Stimulated activated naive B cell treated with anti-CD40 and anti-IgM and Interleukin-4, amounts not matched to agents 10 μg/mL and 1 μg/mL and 100 μg/mL, for 72 hours (primary cell): ENCODE measurements around the gene ALG6.

ENCODE experiments used
- ATAC-seq, 2 donors: fragments of 150-1000 bp; cut with Tn5 transposase; replicated peaks; 2 replicates each; pipeline ENCODE4 v1.10.0; 2021; ENCODE audit warnings: moderate library complexity in 1 of 2
- DNase-seq: peaks from one replicate; pipeline ENCODE4 v3.0.0; 2021
- H3K27ac Mint-ChIP-seq: one replicate; pipeline ENCODE4 v1.8.0; 2022; ENCODE audit warnings: mild to moderate bottlenecking, mixed read lengths
- H3K27me3 Mint-ChIP-seq, 2 donors: one replicate each; pipeline ENCODE4 v1.8.0; 2022; ENCODE audit warnings: mixed read lengths in 2 of 2
- H3K36me3 Mint-ChIP-seq, 2 donors: one replicate each; pipeline ENCODE4 v1.8.0; 2022; ENCODE audit warnings: mixed read lengths in 2 of 2, mild to moderate bottlenecking in 1 of 2
- H3K4me1 Mint-ChIP-seq, 2 donors: one replicate each; pipeline ENCODE4 v1.8.0; 2022; ENCODE audit warnings: mixed read lengths in 2 of 2, mild to moderate bottlenecking in 1 of 2
- H3K4me3 Mint-ChIP-seq, 2 donors: one replicate each; pipeline ENCODE4 v1.8.0; 2022; ENCODE audit warnings: mild to moderate bottlenecking in 2 of 2, mixed read lengths in 2 of 2, moderate library complexity in 1 of 2
- H3K9me3 Mint-ChIP-seq, 2 donors: one replicate each; pipeline ENCODE4 v1.8.0; 2022; ENCODE audit warnings: mixed read lengths in 2 of 2, mild to moderate bottlenecking in 1 of 2

The ALG6 gene

DNA sequence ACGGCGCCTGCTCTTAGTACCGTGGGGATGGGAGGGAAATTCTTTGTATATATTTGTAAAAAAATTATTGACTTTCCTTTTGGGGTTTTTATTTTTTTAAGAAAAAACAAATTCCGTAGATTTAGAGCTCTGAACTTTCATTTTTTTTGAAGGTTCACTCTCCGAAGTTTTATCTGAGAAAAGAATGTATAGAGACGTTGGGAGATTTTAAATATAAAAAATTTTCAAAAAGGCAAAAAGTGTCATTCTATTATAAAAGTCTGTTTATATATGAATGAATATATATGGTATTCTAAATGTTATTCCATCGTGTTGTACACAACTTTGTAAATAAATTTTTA is 42.7 kb upstream of the ALG6 start:
- Mint-ChIP-seq H3K4me3 (peak overlapping the region; percentile 79 to 83), H3K4me1 (peaks cover 21 to 46% of the 10 kb centered on the region in 2 donors), H3K36me3 (peaks cover 18 to 24% of the 10 kb centered on the region in 2 donors), H3K27ac (peak overlapping the region; percentile 93), H3K27me3 (peaks cover 53 to 67% of the 10 kb centered on the region in 2 donors), H3K9me3 (peaks cover 7 to 17% of the 10 kb centered on the region in 2 donors)
- no peak for ATAC-seq
- no peak for DNase-seq

DNA sequence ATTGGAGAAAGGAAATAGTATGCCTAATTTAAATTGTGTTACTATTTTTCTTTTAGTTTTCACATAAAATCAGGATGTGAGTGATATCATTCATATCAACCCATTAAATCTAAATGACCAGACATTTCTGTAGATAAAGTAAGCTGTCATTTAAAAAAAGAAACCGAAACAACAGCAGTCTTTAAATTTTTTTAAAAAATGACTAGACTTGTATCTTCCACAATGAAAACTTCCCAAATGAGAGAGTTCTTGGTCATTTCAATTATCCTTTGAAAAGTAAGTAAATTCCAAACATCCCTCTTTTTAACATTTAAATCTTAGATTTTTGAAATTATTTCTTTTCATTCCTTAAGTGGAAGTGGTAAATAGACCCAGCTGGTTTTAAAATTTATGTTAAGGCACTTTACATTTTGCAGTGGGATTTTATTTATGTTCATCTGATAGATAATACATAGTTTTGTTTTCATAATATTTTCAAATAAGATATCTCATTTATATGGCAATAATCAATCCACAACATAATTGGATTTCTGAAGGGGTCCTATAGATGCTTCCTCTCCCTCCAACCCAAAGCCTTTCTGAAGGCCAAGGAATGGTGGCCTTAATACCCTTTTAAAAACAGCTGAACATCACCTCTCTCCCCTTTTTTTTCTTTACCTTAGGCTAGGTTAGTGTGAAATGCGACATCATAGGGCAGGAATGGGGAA is 42.0 kb upstream of the ALG6 start:
- peaks cover 23 to 49% of the 10 kb centered on the region in 2 donors for H3K4me1 Mint-ChIP-seq
- no peak for ATAC-seq
- no peak for DNase-seq
- peaks cover 20 to 26% of the 10 kb centered on the region in 2 donors for H3K36me3 Mint-ChIP-seq
- H3K9me3 Mint-ChIP-seq: peaks cover 7 to 17% of the 10 kb centered on the region in 2 donors
- no peak overlapping the region for H3K4me3 Mint-ChIP-seq
- peak overlapping the region; percentile 62 for H3K27ac Mint-ChIP-seq
- peaks cover 54 to 67% of the 10 kb centered on the region in 2 donors for H3K27me3 Mint-ChIP-seq

DNA sequence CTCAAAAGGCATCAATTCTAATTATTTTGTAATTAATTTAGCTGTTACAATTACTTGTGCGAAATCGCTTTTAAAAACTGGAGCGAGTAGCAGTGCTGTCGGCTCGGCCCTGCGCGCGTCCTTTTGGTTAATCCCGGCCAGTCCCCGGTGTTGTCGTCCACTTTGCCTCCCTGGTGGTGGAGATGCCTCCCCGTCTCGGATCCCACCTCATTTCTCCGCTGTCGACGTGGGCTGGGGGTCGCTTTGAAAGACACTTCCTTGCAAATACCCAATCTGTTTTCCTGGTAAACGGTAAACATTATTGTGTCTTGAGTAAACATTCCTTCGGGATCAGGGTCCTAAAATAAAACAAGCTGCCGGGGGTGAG is 41.3 kb upstream of the ALG6 start:
- peak overlapping the region; percentile 87 for H3K27ac Mint-ChIP-seq
- peaks cover 7 to 15% of the 10 kb centered on the region in 2 donors for H3K9me3 Mint-ChIP-seq
- DNase-seq: no peak
- no peak for ATAC-seq
- H3K27me3 Mint-ChIP-seq: peaks cover 57 to 67% of the 10 kb centered on the region in 2 donors
- no peak overlapping the region for H3K4me3 Mint-ChIP-seq
- H3K36me3 Mint-ChIP-seq: peaks cover 22 to 30% of the 10 kb centered on the region in 2 donors
- H3K4me1 Mint-ChIP-seq: peaks cover 25 to 49% of the 10 kb centered on the region in 2 donors

DNA sequence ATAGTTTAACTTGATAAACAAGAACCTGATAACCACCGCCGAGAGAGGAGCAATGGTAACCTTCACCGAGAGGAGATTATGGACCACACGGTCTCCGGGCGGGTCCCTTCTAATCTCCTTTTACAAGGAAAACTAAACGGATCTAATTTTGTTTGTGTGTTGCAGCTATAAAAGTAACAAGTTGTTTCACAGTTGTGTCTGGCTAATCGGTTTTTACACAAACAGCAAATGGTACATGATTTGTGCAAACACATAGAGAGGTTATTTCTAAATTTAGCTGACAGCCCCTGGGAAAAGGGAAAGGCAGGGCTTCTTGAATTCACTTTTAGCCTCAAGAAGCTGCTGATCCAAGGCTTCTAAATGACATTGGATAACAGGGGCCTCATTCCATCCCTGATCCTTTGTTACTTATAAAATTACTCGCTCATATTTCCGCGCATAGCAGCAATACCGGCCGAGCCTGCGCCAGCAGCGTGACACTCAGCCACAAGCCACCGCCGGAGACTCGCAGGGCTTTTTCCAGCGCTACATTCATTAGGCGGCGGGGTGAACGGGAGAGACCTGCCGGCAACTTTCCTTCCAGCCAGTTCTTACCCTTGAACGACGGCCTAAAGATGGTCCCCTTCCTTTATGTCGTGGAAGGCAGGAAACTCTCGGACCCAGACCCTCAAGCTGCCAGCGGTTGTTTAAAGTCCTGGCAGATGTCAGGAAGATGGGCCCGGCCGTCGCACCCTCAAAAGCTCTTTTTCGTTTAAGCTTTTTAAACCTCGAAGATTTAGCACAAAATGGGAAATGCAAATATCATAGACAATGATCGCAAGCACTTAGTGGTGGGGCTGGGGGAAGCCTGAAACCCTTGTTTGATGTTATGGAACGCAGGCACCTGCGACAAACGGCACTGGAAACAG is 40.7 kb upstream of the ALG6 start:
- DNase-seq: no peak
- Mint-ChIP-seq H3K27ac (peak overlapping the region; percentile 87), H3K4me3 (no peak overlapping the region)

DNA sequence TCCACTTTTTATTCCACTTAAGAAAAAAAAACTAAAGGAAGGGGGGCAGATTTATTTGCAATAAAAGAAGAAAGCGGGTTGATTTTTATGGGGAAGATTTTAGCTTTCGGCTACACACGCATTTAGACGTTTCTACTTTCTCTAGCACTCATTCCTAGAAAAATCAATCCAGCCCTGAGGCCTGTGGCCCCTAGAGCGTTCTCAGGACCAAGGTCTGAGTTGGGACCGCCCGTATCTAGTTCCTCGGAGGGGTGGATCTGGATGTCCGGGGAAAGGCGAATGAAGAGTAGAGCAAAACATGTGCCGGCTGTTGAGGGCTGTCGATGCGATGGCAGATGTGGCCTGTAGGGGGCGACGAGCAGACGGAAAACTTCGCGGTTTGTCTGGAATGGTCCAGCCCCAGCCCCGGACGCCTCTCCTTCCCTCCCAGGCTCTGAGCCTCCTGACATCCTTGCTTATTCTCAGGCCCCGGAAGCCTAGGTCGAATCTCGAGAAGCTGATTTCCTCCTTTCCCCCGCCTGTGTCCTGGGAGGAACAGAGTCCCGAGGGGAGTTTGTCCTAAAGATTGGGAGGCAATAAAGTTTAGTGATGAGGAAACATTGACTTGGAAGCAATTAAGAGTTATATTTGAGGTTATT is 39.9 kb upstream of the ALG6 start:
- ATAC-seq (peak in 1 of 2 donors; percentile 53), DNase-seq (no peak)
- Mint-ChIP-seq H3K4me3 (peak overlapping the region; percentile 56 to 60), H3K36me3 (peaks cover 16 to 22% of the 10 kb centered on the region in 2 donors), H3K27me3 (peaks cover 56 to 65% of the 10 kb centered on the region in 2 donors), H3K4me1 (peaks cover 17 to 40% of the 10 kb centered on the region in 2 donors), H3K9me3 (peaks cover 7 to 12% of the 10 kb centered on the region in 2 donors), H3K27ac (peak overlapping the region; percentile 92)

More for the DNA sequence above, 40.7 kb upstream of the ALG6 start:
- peaks cover 19 to 42% of the 10 kb centered on the region in 2 donors for H3K4me1 Mint-ChIP-seq
- H3K36me3 Mint-ChIP-seq: peaks cover 16 to 24% of the 10 kb centered on the region in 2 donors
- H3K27me3 Mint-ChIP-seq: peaks cover 52 to 64% of the 10 kb centered on the region in 2 donors
- ATAC-seq: no peak
- peaks cover 7 to 12% of the 10 kb centered on the region in 2 donors for H3K9me3 Mint-ChIP-seq

DNA sequence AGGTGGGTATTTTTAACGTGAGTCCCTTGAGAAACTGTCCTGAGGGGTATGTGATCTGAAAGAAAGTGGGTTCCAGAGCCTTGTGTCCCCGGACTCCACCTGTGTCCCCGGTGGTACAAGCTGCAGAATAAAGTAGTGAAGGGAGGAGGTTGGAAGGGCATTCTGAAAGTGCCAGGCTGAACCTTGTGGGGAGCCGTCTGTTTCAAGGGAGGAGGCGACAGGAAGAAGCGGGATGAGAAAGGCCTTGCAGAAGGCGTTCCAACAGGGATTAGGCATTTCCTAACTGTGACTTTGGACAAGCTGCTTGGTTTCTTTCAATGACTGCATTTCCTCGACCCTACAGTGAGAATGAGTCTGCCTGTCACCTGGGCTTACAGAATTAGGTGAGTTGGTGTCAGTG is 39.3 kb upstream of the ALG6 start:
- peak overlapping the region; percentile 92 for H3K27ac Mint-ChIP-seq
- H3K4me3 Mint-ChIP-seq: peak overlapping the region in 1 of 2 donors; percentile 39

DNA sequence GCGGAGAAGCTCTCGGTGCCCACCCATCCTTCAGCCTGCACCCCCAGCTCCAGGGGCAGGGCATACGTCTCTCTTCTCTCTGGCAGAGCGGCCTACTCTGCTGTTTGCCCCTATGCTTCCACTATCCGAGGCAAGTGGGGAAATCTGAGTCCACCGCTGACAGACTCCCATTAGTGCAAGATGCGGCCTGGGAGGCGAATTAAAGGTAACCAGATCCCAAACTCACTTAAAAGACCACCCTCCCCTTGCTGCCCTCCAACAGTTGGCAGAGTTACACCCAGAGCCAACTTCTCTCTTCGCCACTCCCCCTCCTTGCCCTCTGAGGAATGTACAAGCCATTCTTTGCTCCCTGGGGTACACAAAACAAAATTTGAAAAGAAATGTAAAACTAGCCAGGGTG is 38.6 kb upstream of the ALG6 start:
- Mint-ChIP-seq H3K27me3 (peaks cover 64 to 76% of the 10 kb centered on the region in 2 donors), H3K9me3 (peaks cover 7 to 12% of the 10 kb centered on the region in 2 donors), H3K4me1 (peaks cover 15 to 40% of the 10 kb centered on the region in 2 donors), H3K27ac (peak overlapping the region; percentile 6), H3K36me3 (peaks cover 16 to 22% of the 10 kb centered on the region in 2 donors), H3K4me3 (no peak overlapping the region)
- no peak for DNase-seq
- no peak for ATAC-seq

More for the DNA sequence above, 39.3 kb upstream of the ALG6 start:
- Mint-ChIP-seq H3K27me3 (peaks cover 59 to 69% of the 10 kb centered on the region in 2 donors), H3K36me3 (peaks cover 16 to 22% of the 10 kb centered on the region in 2 donors), H3K9me3 (peaks cover 7 to 12% of the 10 kb centered on the region in 2 donors), H3K4me1 (peaks cover 17 to 40% of the 10 kb centered on the region in 2 donors)
- DNase-seq (no peak), ATAC-seq (no peak)

DNA sequence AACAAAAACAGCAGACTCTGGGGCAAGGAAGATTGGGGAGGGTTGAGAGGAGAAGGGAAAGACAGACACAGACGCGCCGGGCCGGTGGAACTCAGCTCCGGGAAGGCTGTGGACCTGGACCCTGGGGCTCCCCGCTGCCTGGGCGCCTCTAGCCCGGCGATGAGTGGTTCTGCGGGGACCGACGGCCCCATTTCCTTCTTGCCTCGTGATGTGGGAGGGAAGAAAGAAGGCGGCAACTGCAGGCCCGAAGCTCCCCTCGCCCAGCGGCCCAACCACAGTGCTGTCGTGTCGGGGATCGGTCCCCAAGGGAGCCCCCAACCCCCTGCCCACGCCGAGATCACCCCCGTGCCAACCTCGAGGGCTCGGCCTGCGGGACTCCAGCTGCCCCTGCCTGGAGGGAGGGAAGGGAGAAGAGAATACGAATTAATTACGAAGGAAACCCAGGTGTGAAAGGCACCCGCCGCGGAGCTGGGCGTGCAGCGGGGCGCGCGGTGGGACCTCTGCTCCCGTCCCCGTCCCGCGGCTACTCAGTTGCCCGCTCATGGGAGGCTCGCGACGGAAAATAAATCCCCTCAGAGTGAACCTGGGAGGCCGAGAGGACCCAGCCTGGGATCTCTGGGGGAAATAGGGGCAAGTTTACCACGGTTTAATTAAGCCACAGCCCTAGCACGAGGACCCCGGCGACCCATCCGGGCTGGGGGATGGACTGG is 37.7 kb upstream of the ALG6 start:
- no peak for DNase-seq
- H3K9me3 Mint-ChIP-seq: peaks cover 7 to 10% of the 10 kb centered on the region in 2 donors
- H3K27me3 Mint-ChIP-seq: peaks cover 67 to 80% of the 10 kb centered on the region in 2 donors
- no peak for ATAC-seq
- peaks cover 16 to 19% of the 10 kb centered on the region in 2 donors for H3K36me3 Mint-ChIP-seq
- peak overlapping the region; percentile 91 for H3K27ac Mint-ChIP-seq
- peaks cover 13 to 34% of the 10 kb centered on the region in 2 donors for H3K4me1 Mint-ChIP-seq
- H3K4me3 Mint-ChIP-seq: peak overlapping the region; percentile 58 to 62

DNA sequence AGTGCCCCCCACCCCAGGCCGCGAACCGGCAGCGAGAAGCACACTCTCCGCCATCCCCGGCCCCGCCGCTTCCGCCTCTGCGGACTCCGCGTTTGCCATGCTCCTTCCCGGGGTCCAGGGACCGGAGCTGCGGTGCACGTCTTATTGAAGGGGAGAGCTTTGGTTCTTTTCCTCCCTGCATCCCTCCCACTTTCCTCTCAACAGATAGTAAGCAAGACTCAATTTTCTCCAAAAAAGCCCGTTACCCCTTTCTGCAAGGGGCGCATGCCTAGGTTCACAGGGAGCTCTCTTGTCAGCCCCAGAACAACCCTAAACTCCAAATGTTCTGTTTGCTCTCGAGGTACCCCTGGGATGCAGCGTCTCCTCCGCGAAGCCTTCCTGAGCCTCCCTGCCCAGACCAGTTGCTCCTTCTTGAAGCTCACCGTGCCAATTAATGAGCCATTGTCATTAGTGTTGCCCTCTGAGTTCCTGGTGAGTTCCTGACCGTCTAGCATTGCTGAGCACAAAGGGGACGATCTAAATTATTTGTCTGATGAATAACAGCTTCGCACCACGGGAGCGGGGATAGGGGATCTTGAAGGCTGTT is 37.0 kb upstream of the ALG6 start:
- H3K27ac Mint-ChIP-seq: peak overlapping the region; percentile 75
- peaks cover 13 to 34% of the 10 kb centered on the region in 2 donors for H3K4me1 Mint-ChIP-seq
- no peak for DNase-seq
- H3K4me3 Mint-ChIP-seq: peak overlapping the region; percentile 36 to 52
- ATAC-seq: no peak
- H3K9me3 Mint-ChIP-seq: peaks cover 7 to 10% of the 10 kb centered on the region in 2 donors
- peaks cover 74 to 86% of the 10 kb centered on the region in 2 donors for H3K27me3 Mint-ChIP-seq
- peaks cover 16 to 19% of the 10 kb centered on the region in 2 donors for H3K36me3 Mint-ChIP-seq

DNA sequence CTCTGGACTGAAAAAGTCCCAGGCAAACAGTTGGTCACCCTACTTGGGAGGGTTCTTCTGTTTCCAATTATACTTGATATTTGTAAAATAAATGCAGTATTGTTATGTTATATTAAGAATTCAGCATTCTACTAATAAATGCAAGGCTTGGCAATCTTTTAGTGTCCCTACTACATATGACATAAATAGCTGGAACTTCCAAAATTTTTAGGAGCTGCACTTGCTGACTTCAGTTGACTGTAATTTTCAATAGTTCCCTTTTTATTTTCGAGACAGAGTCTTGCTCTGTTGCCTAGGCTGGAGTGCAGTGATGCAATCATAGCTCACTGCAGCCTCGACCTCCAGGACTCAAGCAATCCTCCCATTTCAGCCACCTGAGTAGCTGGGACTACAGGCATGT is 25.0 kb upstream of the ALG6 start:
- H3K27ac Mint-ChIP-seq: no peak overlapping the region
- H3K4me3 Mint-ChIP-seq: no peak overlapping the region
- no peaks in the 10 kb centered on the region for H3K4me1 Mint-ChIP-seq
- no peaks in the 10 kb centered on the region for H3K9me3 Mint-ChIP-seq
- ATAC-seq (no peak), DNase-seq (no peak)
- H3K27me3 Mint-ChIP-seq: peaks cover 21 to 32% of the 10 kb centered on the region in 2 donors
- no peaks in the 10 kb centered on the region for H3K36me3 Mint-ChIP-seq

DNA sequence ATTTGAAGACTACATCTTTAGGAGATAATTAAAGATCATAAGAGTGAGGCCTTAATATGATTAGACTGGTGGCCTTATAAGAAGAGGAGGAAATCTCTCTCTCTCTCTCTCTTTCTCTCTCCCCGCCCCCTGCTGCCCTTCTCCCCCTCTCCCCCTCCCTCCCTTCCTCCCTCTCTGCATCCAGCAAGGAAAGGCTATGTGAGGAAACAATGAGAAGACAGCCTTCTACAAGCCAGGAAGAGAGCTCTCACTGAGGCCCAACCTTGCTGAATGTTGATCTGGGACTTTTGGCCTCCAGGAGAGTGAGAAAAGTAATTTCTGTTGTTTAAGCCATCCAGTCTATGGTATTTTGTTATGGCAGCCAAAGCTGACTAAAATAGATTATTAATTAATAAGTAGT is 23.5 kb upstream of the ALG6 start:
- H3K27me3 Mint-ChIP-seq: peaks cover 21 to 32% of the 10 kb centered on the region in 2 donors
- ATAC-seq: no peak
- no peaks in the 10 kb centered on the region for H3K36me3 Mint-ChIP-seq

DNA sequence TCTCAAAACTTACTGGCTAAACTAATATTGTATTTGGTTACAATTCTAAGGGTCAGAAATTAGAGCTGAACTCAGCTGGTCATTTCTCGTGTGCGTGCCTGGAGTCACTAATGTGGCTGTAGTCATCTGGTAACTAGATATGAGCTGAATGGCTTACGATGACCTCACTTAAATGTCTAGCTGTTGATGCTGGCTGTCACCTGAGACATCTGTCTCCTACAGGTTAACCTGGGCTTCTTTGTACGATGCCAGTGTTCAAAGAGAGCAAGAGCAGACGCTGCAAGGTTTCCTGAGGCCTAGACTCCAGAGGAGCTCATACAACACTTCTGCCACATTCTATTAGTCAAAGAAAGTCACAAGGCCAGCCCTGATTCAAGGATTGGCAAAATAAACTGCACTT is 17.1 kb upstream of the ALG6 start:
- H3K27me3 Mint-ChIP-seq: peaks cover 17 to 19% of the 10 kb centered on the region in 2 donors
- H3K9me3 Mint-ChIP-seq: no peaks in the 10 kb centered on the region
- no peak overlapping the region for H3K4me3 Mint-ChIP-seq
- DNase-seq (no peak), ATAC-seq (no peak)
- H3K27ac Mint-ChIP-seq: no peak overlapping the region
- H3K4me1 Mint-ChIP-seq: no peaks in the 10 kb centered on the region
- no peaks in the 10 kb centered on the region for H3K36me3 Mint-ChIP-seq

More for the DNA sequence above, 23.5 kb upstream of the ALG6 start:
- Mint-ChIP-seq H3K4me3 (no peak overlapping the region), H3K4me1 (no peaks in the 10 kb centered on the region), H3K9me3 (no peaks in the 10 kb centered on the region), H3K27ac (no peak overlapping the region)
- DNase-seq: no peak

DNA sequence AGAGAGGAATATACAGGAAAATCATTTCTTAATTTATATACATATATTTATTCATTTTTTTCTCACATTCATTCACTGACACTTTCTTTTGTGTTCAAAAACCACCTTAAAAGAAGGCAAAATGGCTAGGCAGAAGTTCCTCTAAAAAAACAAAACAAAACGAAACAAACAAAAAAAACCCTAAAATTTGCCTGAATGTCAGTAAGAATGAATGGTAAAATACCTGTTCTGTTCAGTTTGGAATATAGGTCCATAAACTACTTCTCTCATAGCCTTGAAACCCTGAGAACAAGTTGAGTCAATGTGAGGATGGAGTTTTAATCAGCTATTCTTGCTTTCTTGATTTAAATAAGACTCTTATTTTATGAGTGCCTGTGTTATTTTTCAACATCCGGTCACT is 14.7 kb upstream of the ALG6 start:
- Mint-ChIP-seq H3K4me1 (no peaks in the 10 kb centered on the region), H3K27me3 (peaks cover 13 to 16% of the 10 kb centered on the region in 2 donors), H3K4me3 (no peak overlapping the region), H3K9me3 (no peaks in the 10 kb centered on the region), H3K36me3 (no peaks in the 10 kb centered on the region), H3K27ac (no peak overlapping the region)
- no peak for DNase-seq
- no peak for ATAC-seq
